Smooth muscle cell of the brain vasculature (primary cell): ENCODE measurements around the gene FBLN1.
"Not testable (repeated sequence)": the region's sequence is repeated elsewhere in the genome, so short reads cannot be mapped to it uniquely, and the experiment has no call there.

Source experiments
- DNase-seq: peaks from one replicate; pipeline ENCODE4 v3.0.0-alpha.2; 2012; ENCODE audit warnings: low read depth, low spot score

Gene FBLN1

DNA sequence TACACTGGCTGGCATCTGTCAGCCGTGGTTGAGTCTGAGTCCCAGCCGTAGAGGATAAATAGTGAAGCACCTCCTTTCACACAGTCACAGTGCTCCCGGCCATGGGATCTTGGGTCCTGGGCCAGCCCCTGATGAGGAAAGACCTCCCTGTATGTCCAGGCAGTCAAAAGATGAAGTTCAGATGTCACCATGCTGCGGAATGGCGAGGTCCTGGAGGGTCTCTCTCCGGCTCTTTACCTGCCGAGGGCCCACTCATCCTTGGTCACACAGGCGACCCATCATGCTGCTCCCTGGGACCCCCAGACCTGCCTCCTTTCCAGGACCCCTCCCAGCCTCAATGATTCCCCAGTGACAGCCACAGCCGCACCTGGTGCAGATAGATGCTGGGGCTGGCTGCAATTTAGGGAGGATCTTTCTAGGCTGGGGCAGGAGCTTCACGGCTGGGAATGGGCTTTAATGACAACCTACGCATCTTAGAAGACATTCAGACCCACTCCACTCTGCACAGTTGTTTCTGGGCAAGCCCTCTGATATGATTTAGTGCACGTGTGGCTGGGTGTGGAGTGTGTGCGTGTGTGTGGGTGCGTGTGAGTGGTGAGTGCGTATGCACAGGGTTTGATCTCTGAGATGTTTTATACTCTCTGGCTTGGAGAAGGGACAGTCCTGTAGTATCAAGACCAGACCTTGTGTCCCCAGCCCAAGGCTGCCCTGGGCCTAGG is 79.7 kb downstream of the FBLN1 start:
- no peak for DNase-seq

GRCh38 chr22:45582955-45583320 is 80.3 kb downstream of the FBLN1 start:
- DNase-seq: no peak

GRCh38 chr22:45583504-45583903 is 80.8 kb downstream of the FBLN1 start:
- DNase-seq: no peak

DNA sequence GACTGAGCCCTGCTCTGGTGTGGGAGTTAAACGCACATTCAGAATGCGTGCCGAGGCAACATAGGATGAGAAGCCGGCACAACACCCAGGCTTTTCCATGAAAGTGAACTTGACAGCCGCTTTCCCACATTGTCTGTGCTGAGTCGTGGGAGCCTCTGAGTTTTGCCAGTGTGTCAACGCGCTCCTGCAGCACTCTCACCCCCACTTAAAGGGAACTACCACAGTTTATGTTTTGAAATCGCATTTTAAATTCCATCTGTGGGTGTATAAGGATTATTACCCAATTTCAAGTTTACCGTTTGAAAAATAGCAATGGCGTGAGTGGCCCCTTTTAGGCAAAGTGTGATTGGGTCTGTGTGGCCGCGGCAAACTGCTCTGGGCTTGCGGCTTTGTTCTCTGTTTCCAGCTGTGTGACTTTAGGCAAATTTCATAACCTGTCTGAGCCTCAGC is 81.5 kb downstream of the FBLN1 start:
- DNase-seq: no peak

- no peak for DNase-seq
These were observed 82.1 kb downstream of the FBLN1 start for GRCh38 chr22:45584621-45585436.

DNA sequence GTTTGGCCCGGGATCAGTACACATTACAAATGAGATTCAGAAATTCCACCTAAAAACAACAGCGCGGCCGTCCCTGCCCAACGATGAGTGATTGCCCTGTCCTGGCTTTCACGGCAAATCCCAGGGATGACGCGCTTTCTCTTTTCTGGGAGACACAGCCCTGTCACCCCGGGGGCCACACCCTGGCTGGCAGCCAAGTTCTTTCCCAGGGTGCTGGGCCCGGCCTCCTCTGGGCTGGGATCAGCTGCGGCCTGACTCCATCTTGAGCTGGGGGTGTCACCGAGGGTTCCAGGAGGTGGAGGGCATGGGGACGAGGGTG is 82.7 kb downstream of the FBLN1 start:
- DNase-seq: no peak

GRCh38 chr22:45585946-45586540 is 83.4 kb downstream of the FBLN1 start:
- no peak for DNase-seq

DNA sequence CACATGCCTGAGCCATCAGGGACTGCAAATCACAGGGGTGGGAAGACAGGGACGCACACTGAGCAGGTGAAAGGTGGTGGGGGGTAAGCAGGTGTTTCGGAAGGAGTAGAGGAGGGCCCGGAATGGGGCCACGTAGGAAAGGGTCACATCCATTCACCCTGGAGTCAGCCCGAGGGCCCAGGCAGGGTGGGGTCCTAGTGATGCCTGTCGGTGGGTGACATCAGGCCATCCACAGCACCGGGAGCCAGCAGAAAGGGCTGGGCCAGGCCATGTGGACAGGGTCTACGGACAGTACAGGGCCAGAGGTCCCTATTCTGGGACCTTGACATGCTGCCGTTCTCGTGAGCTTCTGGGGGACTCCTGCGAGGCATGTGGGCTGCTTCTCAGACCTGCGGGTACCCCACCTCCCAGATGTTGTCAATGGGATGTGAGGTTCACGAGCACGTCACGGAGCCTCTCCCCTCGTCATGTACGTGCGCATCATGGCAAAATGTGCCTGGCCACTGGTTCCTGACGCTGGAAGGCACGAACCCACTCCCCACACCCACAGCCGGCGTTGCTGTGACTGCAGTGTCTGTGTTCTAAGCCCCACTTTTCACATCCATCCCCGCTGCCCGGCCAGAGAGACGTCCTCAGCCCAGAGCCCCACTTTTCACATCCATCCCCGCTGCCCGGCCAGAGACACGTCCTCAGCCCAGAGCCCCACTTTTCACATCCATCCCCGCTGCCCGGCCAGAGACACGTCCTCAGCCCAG is 84.1 kb downstream of the FBLN1 start:
- no peak for DNase-seq

DNA sequence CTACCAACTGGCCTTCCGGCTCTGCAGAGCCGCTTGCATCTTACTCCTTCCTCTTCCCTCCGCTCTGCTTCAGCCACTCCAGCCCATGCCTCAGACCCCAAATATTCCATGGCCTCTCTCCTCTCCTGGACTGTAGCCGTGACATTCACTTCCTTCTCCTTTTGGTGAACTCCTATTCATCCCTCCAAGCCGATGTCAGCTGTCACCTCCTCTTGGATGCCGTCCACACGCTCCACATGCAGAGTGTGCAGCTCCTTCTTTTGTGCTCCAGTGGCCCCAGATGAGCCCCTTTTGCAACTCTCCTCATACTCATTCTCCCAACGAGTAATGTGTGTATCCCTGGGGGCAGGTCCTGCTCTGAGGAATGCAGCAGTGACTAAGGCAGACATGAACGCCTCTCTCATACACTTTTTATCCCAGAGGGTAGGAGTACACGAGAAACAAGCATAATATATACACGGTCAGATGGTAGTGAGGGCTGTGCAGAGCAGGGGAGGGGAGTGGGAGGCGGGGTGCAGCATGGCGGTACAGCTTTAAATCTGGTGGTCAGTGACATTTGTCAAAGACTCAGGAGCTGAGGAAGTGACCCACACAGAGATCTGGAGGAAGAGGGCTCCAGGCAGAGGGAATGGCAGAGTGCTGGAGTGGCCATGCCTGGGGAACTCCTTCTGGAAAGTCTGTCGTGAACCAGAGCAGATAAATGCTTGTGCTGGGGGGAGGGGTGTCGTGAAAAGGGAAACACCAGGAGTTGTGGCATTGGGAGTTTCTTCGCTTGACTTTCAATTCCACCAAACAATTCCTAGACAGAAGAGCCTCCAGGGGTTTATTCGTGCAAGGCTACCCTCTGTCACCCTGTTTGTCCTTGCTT is 85.2 kb downstream of the FBLN1 start:
- no peak for DNase-seq

GRCh38 chr22:45589556-45589955 is 86.9 kb downstream of the FBLN1 start:
- no peak for DNase-seq

GRCh38 chr22:45590262-45590661 is 87.6 kb downstream of the FBLN1 start:
- no peak for DNase-seq

DNA sequence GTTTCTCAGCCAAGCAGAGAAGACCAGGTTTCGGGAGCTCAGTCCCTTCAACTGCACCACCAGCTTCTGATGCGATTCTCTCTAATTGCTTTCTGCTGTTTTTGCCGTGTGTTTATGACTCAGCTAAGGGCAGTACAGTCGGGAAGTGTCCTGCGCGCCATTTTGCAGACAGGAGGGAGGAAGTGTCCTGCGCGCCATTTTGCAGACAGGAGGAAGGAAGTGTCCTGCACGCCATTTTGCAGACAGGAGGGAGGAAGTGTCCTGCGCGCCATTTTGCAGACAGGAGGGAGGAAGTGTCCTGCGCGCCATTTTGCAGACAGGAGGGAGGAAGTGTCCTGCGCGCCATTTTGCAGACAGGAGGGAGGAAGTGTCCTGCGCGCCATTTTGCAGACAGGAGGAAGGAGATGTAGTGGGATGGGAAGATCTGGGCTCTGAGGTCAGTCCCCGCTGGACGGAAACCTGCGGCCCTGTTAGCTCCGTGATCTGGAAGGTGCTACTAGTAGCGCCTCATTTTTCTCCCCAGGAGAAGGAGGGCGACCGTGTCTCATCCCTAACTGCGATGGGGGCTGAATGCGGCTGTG is 89.0 kb downstream of the FBLN1 start:
- not testable (repeated sequence) for DNase-seq

DNA sequence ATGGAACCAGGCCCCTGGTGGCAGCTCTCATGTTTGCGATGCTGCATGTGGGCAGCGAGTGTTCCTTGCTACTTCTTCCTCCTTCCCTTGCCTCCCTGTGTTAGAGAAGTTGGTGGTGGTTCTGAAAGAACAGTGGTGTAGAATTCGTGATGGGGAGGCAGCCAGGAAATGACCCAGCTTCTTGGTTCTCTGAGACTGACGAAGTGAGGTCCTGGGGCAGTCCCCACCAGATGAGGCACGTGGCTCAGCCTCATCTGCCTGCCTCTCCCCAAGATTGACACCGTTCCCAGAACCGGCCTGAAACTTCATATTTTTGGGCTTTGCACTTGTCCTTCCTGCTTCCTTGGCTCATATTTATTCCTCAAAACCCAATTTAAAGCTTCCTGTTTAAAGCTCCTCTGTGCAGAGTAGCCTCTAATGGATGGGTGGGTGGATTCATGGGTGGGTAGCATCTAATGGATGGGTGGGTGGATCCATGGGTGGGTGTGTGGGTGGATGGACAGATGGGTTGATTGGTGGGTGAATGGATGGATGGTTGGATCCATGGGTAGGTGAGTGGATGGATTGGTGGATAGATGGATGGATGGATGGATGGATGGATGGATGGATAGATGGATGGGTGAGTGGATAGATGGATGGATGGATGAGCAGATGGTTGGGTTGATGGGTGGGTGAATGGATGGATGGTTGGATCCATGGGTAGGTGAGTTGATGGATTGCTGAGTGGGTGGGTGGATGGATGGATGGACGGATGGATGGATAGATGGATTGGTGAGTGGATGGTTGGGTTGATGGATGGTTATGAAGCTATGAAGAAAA is 91.6 kb downstream of the FBLN1 start:
- no peak for DNase-seq

- DNase-seq: no peak
These were observed 94.9 kb downstream of the FBLN1 start for GRCh38 chr22:45597460-45598192.

DNA sequence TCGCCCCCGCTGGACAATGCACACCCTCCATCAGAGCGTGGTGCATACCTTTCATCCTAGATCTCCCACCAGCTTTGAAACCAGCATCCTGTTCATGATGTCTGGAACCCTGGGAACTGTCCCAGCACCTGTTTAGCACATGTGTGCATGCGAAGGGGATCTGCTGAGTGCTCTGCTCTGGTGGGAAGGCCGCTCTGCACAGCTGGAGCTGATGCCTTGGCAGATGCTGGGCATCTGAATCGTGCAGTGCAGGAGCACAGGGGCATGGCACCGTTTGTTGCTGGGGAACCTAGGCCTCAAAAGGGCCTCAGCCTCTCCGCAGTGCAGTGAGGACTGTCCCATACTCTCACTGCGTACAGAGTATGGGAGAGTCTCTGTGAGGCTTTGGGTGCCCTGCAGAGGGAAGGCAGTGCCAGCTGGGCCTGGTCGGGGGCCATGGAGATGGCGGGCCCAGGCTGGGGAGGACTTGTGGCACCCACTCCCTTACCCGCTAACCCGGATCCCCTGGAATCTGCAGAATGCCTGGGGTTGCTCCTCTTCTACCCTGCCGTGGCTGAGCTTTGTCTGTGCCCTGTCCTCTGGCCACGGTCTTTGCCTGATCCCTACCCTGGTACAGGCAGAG is 96.0 kb downstream of the FBLN1 start:
- no peak for DNase-seq

DNA sequence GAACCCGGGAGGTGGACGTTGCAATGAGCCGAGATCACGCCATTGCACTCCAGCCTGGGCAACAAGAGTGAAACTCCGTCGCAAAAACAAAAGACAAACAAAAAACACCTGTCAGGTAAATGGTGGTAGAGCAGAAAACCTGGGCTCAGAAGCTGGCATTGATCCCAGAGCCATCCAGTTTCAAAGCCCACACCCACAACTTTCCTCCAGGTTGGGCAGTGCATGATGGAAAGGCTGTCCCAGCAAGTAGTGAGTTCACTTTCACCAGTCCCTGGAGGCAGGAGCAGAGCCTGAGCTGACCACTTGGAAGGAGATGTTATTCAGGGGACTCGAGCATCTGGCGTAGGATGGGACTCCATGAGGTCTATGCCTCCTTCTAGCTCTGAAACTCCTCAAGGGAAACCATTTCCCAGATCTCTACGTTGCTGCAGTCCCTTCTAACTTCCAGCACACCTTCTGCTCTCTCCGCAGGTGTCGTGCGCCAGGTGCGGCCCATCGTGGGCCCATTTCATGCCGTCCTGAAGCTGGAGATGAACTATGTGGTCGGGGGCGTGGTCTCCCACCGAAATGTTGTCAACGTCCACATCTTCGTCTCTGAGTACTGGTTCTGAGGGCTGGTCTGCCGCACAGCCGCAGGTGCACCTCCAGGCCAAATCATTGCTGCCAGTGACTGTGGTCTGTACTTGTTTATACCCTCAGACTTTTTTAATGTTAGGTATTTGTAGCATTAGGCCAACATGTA is 97.3 kb downstream of the FBLN1 start:
- DNase-seq: no peak

DNA sequence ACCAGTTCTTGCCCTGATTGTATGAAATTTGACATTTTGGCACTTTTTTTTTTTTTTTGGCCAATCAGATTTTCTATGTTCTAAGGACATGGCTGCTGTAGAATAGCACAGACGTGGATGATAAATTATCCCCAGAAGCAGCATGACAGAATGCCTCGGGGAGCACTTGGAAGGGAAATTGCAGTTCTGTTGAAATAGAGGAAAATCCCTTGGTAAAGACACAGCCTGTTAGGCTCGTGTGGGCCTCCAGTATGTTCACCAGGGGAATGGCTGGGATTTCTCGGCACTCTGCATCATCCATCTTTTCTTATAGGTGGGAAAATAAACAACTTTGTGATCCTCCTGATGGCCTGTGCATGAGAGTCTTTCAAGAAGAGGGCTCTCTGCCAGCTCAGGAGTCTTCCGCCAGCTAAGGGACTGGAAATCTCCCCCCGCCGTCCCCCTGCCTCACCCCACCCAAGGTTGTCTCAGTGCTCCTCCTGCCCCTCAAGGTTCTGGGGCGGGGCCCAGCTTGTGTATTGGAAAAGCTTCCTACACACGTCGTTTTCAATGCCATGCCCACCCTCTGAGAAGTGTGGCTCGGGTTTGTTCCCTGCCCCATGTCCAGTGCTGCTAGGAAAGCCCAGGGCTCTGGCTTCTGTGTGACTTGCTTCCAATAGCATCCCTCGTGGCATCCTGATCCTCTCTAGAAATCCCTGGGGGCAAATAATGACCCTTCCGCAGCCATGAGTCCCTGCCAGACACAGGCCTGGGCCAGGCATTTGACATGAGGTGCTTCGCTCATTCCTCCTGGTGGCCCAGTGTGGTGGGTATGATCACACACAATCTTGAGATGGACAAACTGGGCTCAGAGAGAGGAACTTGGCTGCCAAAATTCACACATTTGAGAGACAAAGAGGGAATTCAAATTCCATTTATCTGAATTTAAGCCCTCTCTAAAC is 98.4 kb downstream of the FBLN1 start:
- no peak for DNase-seq
